SK-N-SH treated with all-trans-retinoic acid at 6 μM for 48 hours (cell line): Measurements from ENCODE around the gene COX11.

Source experiments
- ESRRG ChIP-seq: fragments of 250-450 bp; sonication (Bioruptor Pico); IDR thresholded peaks from 2 replicates; pipeline ENCODE4 v1.6.1; 2021; ENCODE audit warnings: mild to moderate bottlenecking
- RARB ChIP-seq: fragments of 250-450 bp; sonication (Bioruptor Pico); IDR thresholded peaks from 2 replicates; pipeline ENCODE4 v1.8.0; 2021; ENCODE audit warnings: mild to moderate bottlenecking, moderate library complexity
- ZNF70 ChIP-seq: fragments of 450-650 bp; formaldehyde crosslinking; IDR thresholded peaks from 2 replicates; pipeline ENCODE4 v1.5.0; 2020; ENCODE audit warnings: mild to moderate bottlenecking, moderate library complexity
- TF ChIP-seq, protein P1 (sequence below): fragments of 250-450 bp; sonication (Bioruptor Pico); IDR thresholded peaks from 2 replicates; pipeline ENCODE4 v1.8.0; 2020; ENCODE audit warnings: mild to moderate bottlenecking, moderate library complexity, borderline replicate concordance

DNA sequence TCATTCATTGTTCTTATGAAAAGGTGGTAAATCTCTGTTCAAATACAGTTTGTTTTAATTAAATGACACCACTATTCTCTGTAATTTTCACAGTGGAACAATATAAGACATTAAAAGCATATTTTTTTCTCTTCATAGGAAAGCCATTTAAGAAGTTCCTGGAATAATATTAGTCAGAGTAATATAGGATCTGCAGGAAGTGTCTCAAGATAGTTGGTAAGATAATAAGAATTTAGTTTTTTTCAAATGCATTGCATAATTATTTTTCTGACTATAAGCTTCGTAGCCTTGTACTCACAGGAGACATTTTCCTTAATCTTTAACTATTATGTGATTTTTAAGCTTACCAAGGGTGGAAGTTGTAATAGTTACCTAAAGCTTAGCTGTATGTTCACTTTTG, 17.0 kb upstream of the COX11 start:
- TF ChIP-seq RARB (CRISPR knock-in tag) (no peak), ESRRG (no peak), ZNF70 (CRISPR knock-in tag) (no peak)
- TF ChIP-seq, protein P1, sequence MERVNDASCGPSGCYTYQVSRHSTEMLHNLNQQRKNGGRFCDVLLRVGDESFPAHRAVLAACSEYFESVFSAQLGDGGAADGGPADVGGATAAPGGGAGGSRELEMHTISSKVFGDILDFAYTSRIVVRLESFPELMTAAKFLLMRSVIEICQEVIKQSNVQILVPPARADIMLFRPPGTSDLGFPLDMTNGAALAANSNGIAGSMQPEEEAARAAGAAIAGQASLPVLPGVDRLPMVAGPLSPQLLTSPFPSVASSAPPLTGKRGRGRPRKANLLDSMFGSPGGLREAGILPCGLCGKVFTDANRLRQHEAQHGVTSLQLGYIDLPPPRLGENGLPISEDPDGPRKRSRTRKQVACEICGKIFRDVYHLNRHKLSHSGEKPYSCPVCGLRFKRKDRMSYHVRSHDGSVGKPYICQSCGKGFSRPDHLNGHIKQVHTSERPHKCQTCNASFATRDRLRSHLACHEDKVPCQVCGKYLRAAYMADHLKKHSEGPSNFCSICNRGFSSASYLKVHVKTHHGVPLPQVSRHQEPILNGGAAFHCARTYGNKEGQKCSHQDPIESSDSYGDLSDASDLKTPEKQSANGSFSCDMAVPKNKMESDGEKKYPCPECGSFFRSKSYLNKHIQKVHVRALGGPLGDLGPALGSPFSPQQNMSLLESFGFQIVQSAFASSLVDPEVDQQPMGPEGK (CRISPR knock-in tag): no peak
